Nephron (organoid): ENCODE measurements around the gene ARHGAP12.

Experiments used
- H3K27ac Mint-ChIP-seq, 3 experiments: 2 replicates each; pipeline ENCODE4 v1.8.0; 2020; ENCODE audit warnings: mixed read lengths in 3 of 3, mild to moderate bottlenecking in 2 of 3, moderate library complexity in 1 of 3
- H3K27me3 Mint-ChIP-seq: 2 replicates; pipeline ENCODE4 v1.8.0; 2021; ENCODE audit warnings: low read depth, mild to moderate bottlenecking, moderate library complexity, mixed read lengths
- H3K36me3 Mint-ChIP-seq: 2 replicates; pipeline ENCODE4 v1.8.0; 2020; ENCODE audit warnings: low read depth, mixed read lengths
- H3K4me1 Mint-ChIP-seq: 2 replicates; pipeline ENCODE4 v1.8.0; 2020; ENCODE audit warnings: mixed read lengths
- H3K4me3 Mint-ChIP-seq, 3 experiments: 2 replicates each; pipeline ENCODE4 v1.8.0; 2020; ENCODE audit warnings: mild to moderate bottlenecking in 3 of 3, mixed read lengths in 3 of 3, moderate library complexity in 2 of 3
- H3K9me3 Mint-ChIP-seq: 2 replicates; pipeline ENCODE4 v1.8.0; 2020; ENCODE audit warnings: mixed read lengths
- CTCF ChIP-seq, 3 experiments: fragments of 200-600 bp; sonication (generic); IDR thresholded peaks; one replicate each; pipeline ENCODE4 v1.5.0; 2021; ENCODE audit warnings: antibody characterized with exemption in 3 of 3; ENCODE audit not compliant: unreplicated experiment in 3 of 3

The ARHGAP12 gene

DNA sequence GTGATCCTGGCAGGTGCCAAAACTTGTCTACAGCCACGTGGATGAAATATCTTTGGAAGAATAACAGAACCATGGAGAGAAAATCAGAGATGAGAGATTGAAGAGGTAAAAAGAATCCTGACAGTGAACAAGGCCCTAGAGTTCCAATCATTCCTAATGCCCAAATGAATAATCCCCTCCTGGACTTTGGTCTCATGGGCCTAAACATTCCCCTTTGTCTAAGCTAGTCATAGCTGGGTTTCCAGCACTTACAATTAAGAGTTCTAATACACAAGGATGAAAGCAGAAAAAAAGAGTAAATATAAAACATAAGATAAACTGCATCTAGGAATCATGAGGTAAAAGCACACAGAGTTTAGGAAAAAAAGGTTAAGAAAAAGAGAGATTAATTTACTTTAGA is 40.2 kb downstream of the ARHGAP12 start:
- peaks cover 11% of the 10 kb centered on the region for H3K9me3 Mint-ChIP-seq

GRCh38 chr10:31887850-31888249 is 40.8 kb downstream of the ARHGAP12 start:
- peak overlapping the region; percentile 19 to 37 (median 29) for H3K27ac Mint-ChIP-seq
- H3K36me3 Mint-ChIP-seq = peaks cover 32% of the 10 kb centered on the region
- no peaks in the 10 kb centered on the region for H3K27me3 Mint-ChIP-seq
- peaks cover 6% of the 10 kb centered on the region for H3K9me3 Mint-ChIP-seq
- TF ChIP-seq CTCF (IDR thresholded peaks at IDR 0.05; ENCODE audit: unreplicated experiment in 3 of 3) = no peak
- no peak overlapping the region for H3K4me3 Mint-ChIP-seq
- peaks cover 20% of the 10 kb centered on the region for H3K4me1 Mint-ChIP-seq

More for the DNA sequence above, 40.2 kb downstream of the ARHGAP12 start:
- TF ChIP-seq CTCF (IDR thresholded peaks at IDR 0.05; ENCODE audit: unreplicated experiment in 3 of 3) = no peak
- H3K27ac Mint-ChIP-seq = peak overlapping the region; percentile 19 to 46 (median 37)
- H3K36me3 Mint-ChIP-seq = peaks cover 34% of the 10 kb centered on the region
- H3K4me3 Mint-ChIP-seq = no peak overlapping the region
- H3K27me3 Mint-ChIP-seq = no peaks in the 10 kb centered on the region
- H3K4me1 Mint-ChIP-seq = peaks cover 20% of the 10 kb centered on the region

- H3K27me3 Mint-ChIP-seq = no peaks in the 10 kb centered on the region
- peak overlapping the region in 1 of 3 experiments; percentile 19 for H3K27ac Mint-ChIP-seq
- TF ChIP-seq CTCF (IDR thresholded peaks at IDR 0.05; ENCODE audit: unreplicated experiment in 3 of 3) = no peak
These were observed 41.7 kb downstream of the ARHGAP12 start for GRCh38 chr10:31886885-31887284.

DNA sequence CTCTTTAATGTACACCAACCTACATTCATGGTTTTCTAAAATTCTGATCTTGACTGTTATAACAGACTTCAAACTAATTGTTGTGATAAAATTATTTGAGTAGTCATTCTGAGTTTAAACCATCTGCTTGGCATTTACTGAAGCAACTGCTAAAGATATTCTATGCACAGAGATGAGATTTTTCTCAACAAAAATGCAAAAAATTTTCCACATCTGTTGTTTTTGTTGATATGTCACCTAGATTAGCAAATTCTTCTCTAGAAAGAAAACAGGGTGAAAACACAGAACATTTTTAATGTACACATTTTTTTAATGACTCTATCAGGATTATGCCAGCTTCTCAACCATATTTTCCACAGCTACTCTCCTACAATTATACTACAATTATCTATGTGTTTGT is 42.7 kb downstream of the ARHGAP12 start:
- H3K9me3 Mint-ChIP-seq = no peaks in the 10 kb centered on the region
- no peak for TF ChIP-seq CTCF (IDR thresholded peaks at IDR 0.05; ENCODE audit: unreplicated experiment in 3 of 3)
- H3K4me3 Mint-ChIP-seq = no peak overlapping the region
- H3K27me3 Mint-ChIP-seq = no peaks in the 10 kb centered on the region
- H3K36me3 Mint-ChIP-seq = peaks cover 16% of the 10 kb centered on the region
- H3K4me1 Mint-ChIP-seq = peaks cover 20% of the 10 kb centered on the region
- H3K27ac Mint-ChIP-seq = no peak overlapping the region

More at GRCh38 chr10:31886885-31887284, 41.7 kb downstream of the ARHGAP12 start:
- Mint-ChIP-seq H3K4me3 (no peak overlapping the region), H3K36me3 (peaks cover 23% of the 10 kb centered on the region), H3K4me1 (peaks cover 20% of the 10 kb centered on the region), H3K9me3 (no peaks in the 10 kb centered on the region)

DNA sequence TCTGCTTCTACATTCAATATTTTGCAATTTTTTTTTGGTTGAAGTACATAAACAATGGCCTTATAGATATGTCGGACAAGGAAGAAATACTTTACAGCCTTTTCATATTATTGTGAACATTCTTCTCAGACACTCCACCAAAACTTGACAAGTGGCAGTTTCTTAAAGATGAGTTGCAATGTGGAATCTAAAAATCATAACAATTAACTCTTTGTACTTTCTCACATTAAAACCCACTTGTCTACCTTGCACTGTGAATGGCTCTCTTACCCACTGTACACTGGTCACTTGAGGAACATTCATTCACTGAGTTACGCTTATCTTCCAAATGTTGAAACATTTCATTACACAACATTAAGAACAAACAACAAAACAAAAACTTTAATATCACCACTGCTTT is 44.2 kb downstream of the ARHGAP12 start:
- TF ChIP-seq CTCF (IDR thresholded peaks at IDR 0.05; ENCODE audit: unreplicated experiment in 3 of 3) = no peak
- H3K27ac Mint-ChIP-seq = no peak overlapping the region
- H3K4me3 Mint-ChIP-seq = no peak overlapping the region
- peaks cover 20% of the 10 kb centered on the region for H3K4me1 Mint-ChIP-seq
- H3K9me3 Mint-ChIP-seq = no peaks in the 10 kb centered on the region
- no peaks in the 10 kb centered on the region for H3K27me3 Mint-ChIP-seq
- peaks cover 13% of the 10 kb centered on the region for H3K36me3 Mint-ChIP-seq

GRCh38 chr10:31883397-31883796 is 45.2 kb downstream of the ARHGAP12 start:
- peak overlapping the region in 1 of 3 experiments; percentile 52 for H3K27ac Mint-ChIP-seq
- TF ChIP-seq CTCF (IDR thresholded peaks at IDR 0.05; ENCODE audit: unreplicated experiment in 3 of 3) = no peak
- no peaks in the 10 kb centered on the region for H3K27me3 Mint-ChIP-seq
- H3K36me3 Mint-ChIP-seq = peaks cover 13% of the 10 kb centered on the region
- no peaks in the 10 kb centered on the region for H3K9me3 Mint-ChIP-seq
- peaks cover 15% of the 10 kb centered on the region for H3K4me1 Mint-ChIP-seq
- no peak overlapping the region for H3K4me3 Mint-ChIP-seq
